HG03039 (cell line): ENCODE data around the gene SMIM24.
"Not testable (repeated sequence)": the region's sequence is repeated elsewhere in the genome, so short reads cannot be mapped to it uniquely, and the experiment has no call there.

Source experiments
- ATAC-seq: cut with Tn5 transposase; IDR thresholded peaks from one replicate; pipeline ENCODE4 v1.9.1; 2021; ENCODE audit warnings: mild to moderate bottlenecking, moderate library complexity; ENCODE audit not compliant: unreplicated experiment

The SMIM24 gene

DNA sequence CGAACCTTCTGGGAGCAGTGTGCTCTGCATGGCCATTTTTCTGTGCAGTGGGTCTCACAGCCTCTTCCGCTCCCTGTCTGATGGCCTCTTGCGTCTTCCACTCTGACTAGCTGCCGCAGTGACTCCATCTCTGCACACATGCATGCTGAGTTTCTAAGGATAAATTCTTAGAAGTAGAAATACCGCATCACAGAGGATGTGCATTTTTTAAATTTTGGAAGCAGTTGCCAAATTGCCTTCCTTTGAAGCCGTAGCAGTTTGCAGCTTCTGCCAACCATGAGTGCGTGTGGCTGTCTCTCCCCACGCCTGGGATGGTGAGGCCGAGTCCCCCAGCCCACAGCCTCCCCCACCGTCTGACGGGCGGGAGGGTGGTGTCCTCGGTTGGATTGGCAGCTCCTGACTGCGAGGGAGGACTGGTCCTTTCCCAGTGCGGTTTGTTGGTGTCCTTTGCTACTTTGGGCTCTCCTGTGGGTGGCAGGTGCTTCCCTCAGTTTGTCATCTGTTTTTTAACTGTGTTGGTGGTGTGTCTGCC, 35.6 kb upstream of the SMIM24 start:
- ATAC-seq, result no peak

DNA sequence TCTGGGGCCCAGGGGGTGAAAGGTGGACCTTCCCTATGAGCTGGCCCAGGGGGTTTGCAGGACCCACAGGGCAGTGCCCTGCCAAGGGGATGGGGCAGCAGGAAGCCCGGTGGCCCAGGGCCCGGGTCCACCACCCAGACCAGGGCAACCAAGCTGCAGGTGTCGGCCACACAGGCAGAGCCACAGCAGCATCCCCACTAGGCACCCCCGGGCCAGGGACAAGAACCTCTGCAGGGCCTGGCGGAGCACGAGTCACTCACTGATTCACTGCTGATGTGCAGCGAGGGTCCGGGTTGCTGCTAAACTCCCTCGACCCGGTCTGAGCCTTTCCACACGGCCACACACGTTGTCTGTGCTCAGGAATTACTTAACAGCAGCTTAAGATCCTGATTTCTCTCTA, 34.6 kb upstream of the SMIM24 start:
- no peak for ATAC-seq

DNA sequence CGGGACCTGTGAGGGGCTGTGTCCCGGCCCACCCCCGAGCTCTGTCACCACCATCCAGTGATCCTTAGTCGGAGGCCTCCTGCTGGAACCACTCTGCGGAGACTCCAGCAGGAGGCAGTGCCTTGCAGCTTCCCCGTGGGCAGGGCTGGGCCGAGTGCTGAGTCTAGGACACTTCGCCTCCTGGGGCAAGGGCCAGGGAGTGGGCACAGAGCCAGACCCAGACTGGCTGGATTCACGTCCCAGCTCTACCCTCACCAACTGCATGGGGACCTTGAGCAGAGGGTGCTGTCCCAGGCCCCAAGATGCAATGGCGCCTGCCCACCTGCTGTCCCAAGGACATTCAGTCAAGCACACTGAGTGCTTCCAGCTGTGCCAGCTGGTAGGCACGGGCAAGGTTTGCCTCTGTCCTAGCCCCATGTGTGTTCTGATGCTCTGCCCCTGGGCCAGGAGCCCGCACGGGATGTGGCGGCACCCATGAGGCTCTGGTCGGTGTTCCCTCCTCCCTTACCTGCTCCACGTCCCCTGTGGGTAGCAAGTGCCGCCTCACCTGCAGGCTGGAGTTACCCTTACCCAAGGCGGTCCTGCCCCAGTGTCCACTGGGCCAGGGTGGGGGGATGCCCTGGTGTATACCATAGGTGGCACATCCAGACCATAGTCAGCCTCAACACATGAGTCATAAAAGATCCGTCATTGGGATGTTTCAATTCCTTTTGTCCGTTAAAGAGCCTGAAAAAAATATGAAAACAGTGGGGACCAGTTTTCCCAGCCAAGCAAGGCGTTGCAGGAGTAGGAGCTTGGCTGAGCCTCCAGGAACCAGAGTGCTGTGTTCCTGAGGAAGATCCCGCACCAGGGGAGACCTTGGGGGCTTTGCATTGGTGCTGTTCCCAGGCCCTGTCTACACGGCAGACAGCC, 33.2 kb upstream of the SMIM24 start:
- ATAC-seq, result no peak

DNA sequence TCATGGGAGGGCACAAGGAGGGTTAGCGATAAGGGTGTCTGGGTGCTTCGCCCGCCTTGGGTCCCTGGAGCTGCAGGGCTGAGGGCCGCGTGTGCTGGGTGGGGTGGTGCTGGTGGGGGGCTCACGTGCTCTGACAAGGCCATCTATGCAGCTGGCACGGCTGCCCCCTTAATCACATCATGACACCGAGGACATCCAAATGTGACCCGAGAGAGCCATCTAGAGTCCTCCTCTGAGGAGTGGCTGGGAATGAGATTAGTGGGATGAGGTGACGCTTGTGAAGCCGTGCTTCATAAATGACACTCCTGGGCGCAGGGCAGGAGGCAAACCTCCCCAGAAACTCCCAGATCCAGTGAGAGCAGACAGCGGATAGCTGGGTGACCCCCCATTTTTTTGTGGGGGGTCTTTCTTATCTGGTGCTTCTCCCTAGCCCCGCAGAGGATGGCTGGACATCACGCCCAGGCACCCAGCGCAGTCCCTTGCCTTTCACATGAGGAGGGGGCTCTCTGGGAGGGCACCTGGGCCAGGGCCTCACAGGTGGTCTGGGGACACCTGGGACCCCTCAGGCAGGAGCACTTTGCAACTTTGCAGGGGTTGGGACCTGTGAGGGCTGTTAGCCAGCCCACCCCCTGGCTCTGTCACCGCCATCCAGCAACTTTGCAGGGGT, 32.4 kb upstream of the SMIM24 start:
- no peak for ATAC-seq

DNA sequence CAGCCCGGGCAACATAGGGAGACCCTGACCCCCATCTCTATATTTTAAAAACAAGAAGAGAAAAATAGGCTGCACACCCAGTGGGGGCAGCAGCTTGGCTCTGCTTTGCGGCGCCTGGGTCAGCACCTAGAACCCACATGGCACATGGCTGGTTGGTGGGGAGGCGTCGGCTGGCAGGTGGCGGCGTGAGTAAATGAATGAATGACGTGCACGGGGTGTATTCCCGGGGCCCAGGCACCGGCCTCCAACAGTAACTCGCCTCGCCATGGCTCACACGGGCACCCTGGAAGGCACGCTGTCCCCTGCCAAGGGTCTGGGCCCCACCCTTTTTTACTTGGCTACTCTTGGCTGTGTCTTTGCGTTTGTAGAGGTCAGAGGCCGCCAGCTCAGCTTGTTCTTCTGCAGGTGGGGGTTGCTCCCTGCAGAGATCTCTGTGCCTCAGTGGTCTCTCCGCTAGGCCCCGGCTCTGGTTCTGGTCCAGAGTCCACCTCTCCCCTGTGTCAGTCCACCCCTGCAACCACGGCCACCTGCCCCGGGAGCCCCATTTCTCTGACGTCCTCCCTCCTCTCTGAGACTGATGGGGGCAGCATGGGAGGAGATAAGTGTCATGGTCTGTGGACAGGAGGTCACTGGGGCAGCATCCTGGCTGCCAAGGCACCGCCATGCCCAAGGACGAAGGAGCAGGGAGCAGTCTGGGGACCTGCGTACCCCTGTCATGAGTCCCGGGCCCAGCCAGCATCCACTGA, 31.4 kb upstream of the SMIM24 start:
- no peak for ATAC-seq

DNA sequence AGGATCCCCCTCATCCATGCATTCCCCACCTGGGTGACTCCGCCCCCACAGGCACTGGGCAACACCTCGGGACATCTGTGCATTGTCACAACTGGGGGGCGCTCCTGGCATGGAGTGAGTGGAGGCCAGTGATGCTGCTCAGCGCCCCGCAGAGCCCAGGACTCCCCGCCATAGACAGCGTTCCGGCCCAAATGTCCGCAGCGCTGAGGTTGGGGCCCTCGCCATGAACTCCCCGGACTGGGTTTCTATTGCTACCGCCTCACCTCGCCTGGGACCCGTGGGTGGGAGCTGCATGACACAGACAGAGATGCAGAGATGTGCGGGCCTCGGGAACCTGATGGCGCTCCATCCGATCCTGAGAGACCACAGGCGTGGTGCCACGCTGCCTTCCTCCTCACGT, 30.4 kb upstream of the SMIM24 start:
- ATAC-seq, result no peak

DNA sequence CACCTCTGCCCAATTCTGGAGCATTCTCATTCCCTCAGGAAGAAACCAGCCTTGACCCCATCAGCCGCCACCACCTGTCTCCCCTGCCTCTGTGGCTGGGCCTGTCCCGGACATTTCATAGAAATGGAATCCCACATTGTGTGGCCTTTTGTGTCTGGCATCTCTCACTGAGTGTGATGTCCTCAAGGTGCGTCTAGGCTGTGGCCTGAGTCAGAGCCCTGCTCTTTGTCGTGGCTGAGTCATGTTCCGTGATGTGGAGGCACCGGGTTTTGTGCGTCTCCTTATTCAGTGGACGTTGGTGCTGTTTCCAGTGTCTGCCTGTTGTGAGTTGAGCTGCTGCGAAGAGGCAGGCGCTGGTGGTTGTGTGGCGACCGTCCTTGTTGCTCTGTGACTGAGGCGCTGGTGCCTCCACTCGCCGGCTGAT, 29.3 kb upstream of the SMIM24 start:
- no peak for ATAC-seq

DNA sequence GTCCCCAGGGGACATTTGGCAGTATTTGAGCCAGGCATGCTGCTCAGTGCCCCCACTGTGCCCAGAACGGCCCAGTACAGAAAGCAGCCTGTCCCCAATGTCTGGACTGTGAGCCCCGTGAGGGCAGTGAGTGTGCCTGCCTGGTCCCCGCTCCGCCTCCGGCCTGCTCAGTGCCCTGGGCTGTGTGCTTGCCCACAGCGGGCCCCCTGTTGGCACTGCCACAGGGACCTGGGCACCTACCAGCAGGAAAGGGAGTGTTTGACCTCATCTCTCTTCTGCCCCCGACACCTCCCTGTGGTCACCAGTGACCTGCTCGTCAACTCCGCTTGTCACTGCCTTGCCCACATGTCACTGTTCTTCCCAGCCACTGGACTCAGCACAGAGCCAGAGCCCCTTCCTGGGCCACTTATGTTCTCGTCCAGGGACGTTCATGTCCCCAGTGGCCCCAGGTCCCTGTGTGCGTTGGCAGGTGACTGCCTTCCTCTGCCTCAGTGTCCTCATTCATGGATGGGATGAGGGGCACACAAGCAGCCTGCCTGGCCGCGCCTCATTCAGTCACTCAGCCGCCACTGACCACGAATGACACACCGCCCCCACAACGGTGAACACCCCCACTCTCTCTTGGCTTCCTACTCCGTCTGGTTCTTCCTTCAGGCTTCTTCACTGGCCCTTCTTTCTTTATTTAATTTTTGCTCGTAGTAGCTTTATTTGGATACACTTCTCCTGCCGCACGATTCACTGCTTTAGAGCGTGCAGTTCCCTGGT, 28.6 kb upstream of the SMIM24 start:
- no peak for ATAC-seq

DNA sequence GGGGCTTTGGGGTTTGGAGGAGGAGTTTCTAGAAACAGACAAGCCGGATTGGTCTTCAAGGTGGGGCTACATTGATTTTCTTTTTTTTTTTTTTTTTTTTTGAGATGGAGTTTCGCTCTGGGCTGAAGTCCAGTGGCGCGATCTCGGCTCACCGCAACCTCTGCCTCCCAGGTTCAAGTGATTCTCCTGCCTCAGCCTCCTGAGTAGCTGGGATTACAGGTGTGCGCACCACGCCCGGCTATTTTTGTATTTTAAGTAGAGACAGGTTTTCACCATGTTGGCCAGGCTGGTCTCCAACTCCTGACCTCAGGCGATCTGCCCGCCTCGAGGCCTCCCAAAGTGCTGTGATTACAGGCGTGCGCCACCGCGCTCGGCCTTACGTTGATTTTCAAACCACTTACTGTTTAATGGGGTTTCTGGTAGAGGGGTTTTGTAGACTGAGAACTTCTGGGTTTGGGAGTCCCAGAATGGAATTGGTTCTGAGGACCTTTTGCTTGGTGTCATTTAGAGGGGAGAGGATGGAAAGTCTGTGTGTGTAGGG, 27.9 kb upstream of the SMIM24 start:
- not testable (repeated sequence) for ATAC-seq

DNA sequence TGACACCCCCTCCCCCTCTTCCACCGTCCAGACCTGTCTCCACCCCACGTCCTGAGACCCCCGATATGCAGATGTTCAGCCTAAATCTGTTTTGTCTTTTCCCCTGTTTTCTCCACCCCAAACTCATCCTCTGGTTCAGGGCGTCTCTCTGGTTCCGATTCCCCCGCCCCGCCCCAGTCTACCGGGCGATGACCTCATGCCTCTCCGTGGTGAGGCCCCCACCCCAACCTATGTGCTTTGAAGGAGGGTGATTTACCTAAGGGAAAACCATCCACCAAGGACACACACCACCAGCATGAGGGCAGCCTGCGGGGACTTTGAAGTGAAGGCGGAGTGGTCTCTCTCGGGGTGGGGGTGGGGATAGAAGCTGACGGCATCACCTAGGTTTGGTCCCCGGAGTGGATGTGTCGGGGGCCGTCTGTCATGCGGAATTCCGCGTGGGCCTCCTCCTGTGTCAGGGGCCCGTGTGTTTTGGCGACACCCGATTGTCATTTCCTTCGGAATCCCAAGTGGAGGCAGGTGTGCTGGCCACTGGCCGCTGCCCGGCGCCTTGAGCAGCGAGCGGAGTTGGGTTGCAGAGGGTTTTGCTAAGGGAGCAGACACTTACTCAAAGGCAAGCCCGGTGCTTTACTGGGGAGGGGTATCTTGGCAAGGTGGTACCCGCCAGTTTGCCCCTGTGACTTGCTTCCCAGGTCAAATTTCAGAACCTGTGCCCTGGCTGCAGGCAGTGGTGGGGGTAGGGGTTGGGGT, 27.2 kb upstream of the SMIM24 start:
- ATAC-seq, result no peak

DNA sequence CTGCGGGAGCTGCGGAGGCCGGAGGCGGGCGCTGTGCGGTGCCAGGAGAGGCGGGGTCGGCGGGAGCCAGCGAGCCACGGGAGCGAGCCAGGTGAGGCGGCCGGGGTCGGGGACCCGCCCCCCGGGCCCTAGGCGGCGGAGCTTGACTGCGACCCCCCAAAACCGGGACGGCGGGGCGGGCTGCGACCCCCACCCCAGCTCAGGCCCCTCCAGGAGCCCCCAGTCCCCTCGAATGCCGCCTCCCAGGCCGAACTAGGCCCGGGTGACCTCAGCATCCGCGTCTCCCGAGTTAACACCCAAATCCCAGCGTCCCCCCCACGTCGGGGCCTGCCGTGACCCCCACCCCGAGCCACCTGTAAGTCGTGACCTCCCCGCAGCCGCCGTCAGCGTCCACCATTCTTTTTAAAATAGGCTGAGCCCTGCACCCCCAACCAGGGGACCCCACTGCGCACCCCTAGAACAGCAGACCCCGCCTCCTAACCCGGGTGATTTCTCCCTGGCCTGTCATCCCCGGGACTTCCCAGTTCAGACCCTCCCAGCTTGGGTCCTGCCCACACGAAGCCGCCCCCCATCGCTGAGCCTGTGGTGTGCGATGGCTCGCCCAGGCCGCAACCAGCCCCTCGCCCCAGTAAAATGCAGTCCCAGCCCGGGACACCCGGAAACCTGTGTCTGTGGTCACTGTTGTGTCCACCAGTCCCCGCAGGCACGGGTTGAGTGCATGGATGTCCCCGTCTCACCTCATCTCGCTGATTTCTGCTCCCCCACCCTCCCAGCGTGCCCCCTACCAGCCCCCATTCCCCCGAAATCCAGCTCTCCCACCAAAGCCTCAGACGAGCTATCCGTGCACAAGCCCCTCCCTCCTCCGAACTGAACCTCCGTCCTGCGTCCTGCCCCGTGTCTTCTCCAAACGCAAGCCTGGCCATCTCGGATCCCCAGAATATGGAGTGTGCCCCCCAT, 26.3 kb upstream of the SMIM24 start:
- ATAC-seq, result no peak

DNA sequence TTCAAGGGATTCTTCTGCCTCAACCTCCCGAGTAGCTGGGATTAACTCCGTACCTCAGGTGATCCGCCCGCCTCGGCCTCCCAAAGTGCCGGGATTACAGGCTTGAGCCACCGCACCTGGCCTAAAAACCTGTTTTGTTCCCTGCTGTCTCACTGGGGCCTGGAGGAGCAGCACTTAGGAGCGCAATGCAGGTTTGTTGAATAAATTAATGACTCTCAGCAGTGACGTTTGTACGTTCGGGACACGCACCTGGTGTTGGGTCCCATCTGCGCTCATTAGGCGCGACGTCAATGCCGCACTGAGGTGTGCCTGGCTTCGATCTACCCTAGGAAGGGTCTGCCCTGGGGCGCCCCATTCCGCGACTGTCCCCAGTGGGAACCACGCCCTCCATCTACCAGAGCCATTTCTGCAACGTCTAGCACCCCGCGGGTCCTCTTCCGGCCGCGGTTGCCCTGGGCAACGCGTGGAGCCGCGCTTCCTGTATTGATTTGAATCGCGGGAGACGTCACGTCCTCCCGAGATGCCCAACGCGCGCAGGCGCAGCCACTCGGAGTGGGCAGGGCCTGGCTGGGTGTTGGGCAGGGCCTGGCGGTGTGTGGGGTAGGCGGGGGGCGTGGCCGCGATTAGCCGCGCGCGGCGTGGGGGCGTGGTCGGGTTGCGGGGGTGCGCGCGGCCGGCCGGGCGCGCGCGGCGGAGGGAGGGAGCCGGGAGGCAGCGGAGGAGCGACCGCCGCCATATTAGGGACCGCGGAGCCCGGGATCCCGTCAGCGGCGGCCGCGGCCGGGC, 25.5 kb upstream of the SMIM24 start, which contains the start of gene FZR1:
Gene FZR1 (plus strand): TSS at position 714 of the 786 bp plus-strand sequence. CDS start 16,679 bp downstream, outside the sequence.
- peak; percentile 86 for ATAC-seq

DNA sequence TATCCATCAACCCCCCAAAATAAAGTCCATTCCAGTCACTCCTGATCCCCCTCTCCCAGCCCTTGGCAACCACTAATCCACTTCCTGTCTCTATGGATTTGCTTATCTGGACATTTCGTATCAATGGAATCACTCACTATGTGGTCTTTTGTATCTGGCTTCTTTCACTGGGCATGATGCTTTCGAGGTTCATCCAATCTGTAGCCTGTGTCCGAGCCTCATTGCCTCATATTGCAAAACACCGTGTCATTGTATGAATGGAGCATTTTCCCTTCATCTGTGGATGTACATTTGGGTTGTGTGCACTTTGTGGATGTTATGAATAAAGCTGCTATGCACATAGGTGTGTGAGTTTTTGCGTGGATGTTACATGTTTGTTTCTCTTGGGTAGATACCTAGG, 24.4 kb upstream of the SMIM24 start:
- no peak for ATAC-seq

DNA sequence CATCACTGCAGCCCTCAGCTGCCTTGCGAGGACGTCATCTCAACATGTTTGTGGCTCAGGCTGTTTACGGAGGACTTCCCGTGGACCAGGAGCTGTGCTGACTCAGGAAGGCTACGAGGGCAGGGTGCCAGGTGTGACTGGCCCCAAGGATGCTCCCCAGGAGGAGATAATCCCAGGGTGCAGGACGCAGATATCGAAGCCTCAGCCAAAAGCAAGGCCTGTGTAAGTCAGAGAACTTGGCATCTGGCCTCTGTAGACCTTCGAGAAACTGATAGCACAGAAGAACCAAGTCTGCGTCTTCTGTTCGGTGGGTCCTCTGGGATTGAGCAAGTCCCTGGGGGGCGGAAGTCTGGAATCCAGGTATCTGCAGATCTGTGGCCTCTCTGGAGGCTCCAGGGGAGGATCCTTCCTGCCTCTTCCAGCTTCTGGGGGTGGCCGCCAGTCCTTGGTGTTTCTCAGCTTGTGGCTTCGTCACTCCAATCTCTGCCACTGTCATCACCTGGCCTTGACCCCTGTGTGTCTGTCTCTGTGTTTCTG, 22.8 kb upstream of the SMIM24 start:
- ATAC-seq, result no peak

DNA sequence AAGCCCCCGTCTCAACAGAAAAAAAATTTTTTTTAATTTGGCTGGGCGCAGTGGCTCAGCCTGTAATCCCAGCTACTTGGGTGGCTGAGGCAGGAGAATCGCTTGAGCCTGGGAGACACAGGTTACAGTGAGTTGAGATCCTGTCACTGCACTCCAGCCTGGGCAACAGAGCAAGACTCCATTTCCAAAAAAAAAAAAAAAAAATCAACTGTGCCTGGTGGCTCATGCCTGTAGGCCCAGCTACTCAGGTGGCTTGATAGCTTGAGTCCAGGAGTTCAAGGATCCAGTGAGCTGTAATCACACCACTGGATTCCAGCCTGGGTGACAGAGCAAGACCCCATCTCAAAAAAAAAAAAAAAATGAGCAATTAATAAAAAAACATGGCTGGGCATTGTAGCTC, 21.5 kb upstream of the SMIM24 start:
- no peak for ATAC-seq

DNA sequence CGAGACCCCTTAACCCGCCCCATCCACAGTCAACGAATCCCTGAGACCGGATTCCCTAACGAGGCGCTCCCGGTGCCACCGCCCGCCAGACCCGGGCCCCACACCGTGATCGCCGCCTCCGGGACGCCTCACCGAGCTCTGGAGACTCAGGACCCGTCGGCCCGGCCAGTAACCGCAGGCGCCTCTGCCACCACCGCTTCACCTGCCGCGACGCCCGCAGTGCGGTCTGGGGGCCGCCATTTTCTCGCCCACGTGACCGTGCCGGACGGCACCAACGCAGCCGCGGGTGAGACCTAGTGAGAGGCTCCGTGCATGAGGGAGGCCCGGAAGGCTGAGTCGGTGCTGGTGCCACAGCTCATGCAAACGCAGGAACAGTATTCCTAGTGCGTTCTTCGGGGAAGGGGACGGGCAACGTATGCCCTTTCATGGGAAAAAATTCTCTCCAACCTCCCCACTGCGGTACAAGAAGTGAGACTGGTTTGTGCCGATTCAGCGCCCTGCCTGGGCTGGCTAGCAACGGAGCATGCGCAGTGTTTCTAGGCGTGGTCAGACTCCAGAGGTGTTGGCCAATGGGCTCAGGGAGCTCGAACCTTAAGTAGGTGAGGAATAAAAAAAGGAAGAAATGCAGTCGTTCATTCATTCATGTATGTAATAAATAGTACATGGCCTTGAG, 20.2 kb upstream of the SMIM24 start, which contains the start of gene DOHH:
Gene DOHH (minus strand): TSS at position 246 of the 673 bp plus-strand sequence. CDS start 3,860 bp downstream, outside the sequence.
- ATAC-seq, result peak; percentile 66
